GOT3 (cell line): ENCODE measurements around the gene ERAL1.
"Not testable (repeated sequence)": the region's sequence is repeated elsewhere in the genome, so short reads cannot be mapped to it uniquely, and the experiment has no call there.

Experiments
- DNase-seq: peaks from one replicate; lab custom pipeline; 2025; ENCODE audit warnings: mixed read lengths; lab: John Stamatoyannopoulos, UW

The ERAL1 gene

DNA sequence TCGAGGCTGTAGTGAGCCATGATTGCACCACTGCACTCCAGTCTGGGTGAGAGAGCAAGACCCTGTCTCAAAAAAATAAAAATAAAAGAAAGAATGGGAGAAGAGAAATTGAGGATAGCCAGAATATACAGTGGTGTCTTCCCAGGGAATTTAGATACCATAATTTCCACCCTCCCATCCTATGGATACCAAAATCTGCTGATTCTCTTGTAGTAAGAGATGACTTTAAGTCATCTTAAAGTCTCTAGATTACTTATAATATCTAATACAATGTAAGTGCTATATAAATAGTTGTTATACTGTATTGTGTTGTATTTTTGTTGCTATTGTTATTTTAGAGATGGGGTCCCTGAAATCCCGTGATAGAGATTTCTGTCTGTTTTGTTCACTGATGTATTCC lies 1.5 kb upstream of the ERAL1 start:
- no peak for DNase-seq

- no peak for DNase-seq
These were observed 492 bp downstream of the ERAL1 start for GRCh38 chr17:28855336-28855679.

DNA sequence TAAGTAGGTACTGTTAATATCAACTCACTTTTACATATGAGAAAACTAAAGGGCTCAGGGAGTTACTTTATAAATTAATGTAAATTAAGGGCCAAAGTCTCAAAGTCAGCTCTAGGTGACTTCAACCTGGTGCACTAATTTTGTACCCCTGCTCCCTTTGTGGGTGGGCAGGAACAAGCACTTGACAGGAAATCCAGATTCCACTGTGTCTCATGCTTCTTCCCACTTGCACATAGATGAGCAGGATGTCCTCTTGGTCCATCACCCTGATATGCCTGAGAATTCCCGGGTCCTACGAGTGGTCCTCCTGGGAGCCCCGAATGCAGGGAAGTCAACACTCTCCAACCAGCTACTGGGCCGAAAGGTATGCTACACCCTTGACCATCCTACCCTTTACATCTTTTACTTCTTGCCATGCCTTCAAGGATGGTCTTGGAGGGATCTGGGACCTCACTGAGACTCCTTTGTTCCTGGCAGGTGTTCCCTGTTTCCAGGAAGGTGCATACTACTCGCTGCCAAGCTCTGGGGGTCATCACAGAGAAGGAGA lies 1.3 kb downstream of the ERAL1 start:
- DNase-seq: no peak

- no peak for DNase-seq
These were observed 3.3 kb downstream of the ERAL1 start for GRCh38 chr17:28857905-28858800.

- no peak for DNase-seq
These were observed 4.1 kb downstream of the ERAL1 start for GRCh38 chr17:28858801-28859355.

GRCh38 chr17:28860363-28860808 lies 5.6 kb downstream of the ERAL1 start:
- no peak for DNase-seq

DNA sequence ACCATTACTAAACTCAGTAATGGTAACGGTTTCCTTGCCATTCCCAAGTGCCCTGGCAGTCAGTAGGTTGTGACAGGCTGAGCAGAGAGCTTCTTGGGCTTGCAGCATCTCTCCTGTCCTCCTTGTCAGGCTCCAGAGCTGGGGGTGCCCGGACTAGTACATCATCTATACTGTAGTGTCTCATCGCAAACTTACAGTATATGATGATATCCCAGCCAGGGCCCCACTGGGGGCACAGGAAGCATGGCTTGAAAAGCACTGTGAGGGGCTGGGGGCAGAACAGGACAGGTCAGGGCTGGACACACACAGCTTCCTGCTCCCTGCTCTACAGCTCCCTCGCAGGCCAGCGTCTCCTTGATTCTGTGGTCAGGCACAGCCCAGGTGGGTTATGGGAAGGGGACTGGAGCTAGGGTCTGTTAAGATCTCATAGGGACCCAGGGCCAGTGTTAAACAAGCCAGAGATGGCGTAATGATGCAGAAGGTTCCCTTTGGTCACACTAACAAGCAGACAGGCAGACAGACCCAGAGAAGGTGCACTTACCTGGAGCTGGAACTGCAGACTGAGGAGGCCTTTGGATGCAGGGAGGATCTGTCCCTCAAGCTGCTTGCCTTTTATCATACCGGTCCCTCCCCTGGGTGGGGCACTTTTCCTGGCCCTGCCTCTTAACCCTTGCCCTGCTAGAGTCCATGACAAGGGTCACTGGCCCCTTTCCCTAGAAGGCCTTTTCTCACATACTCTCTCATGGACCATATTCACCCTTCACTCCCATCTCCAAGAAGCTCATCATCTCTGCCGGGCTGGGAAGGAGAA lies 6.8 kb downstream of the ERAL1 start:
- no peak for DNase-seq

DNA sequence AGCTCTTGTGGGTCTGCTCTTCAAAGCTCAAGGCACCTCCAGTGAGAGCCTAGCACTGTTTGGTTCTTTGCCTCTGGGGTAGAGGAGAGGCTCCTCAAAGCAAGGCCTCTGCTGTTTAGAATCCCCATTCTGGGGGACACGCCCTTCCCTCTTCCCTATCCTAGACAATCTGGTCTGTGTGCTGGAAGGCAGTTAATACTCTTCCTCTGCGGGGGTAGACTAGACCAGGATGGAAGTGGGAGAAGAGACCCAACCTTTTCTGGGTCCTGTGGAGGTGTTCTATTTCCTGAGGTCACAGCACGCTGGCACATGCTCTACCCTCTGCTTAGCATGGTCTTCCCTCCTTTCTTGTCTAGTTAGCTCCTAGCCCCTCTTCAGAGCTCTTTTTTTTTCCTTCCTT lies 7.7 kb downstream of the ERAL1 start:
- no peak for DNase-seq

DNA sequence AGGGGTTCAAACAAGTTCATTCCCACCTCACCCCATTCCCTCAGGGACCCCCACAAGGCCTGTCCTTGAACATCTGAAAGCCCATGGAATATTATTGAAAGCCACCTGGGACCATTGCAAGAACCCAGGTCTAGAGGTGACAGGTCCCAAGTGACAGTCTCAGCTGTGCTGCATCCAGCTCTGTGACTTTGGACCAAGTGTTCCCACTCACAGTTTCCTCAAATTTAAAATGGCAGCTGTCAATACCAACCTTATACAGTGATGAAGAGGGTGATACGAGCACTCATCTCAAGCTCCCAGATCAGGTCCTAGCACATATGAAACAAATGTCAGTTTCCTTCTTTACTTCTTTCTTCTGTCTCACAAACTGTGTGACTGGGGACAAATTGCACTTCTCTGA lies 9.1 kb downstream of the ERAL1 start:
- DNase-seq: no peak

- DNase-seq: no peak
These were observed 10.4 kb downstream of the ERAL1 start for GRCh38 chr17:28864991-28865849.

DNA sequence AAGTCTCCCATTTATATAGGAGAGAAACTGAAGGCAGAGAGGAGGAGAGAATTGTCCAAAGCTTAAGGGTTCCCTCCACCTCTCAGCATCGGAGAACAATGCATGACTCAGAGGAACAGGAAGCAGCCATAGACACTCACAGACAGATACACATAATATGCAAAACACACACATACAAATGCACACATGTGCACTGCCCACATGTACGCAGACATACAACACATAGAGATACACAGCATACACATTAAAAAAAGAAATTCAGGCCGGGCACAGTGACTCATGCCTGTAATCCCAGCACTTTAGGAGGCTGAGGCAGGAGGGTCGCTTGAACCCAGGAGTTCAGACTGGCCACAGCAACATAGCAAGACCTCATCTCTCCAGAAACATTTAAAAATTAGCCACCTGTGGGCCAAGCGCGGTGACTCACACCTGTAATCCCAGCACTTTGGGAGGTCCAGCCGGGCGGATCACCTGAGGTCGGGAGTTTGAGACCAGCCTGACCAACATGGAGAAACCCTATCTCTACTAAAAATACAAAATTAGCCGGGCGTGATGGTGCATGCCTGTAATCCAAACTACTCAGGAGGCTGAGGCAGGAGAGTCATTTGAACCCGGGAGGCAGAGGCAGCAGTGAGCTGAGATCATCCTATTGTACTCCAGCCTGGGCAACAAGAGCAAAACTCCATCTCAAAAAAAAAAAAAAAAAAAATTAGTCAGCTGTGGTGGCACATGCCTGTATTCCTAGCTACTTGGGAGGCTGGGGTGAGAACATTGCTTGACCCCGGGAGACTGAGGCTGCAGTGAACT lies 11.3 kb downstream of the ERAL1 start:
- no peak for DNase-seq

DNA sequence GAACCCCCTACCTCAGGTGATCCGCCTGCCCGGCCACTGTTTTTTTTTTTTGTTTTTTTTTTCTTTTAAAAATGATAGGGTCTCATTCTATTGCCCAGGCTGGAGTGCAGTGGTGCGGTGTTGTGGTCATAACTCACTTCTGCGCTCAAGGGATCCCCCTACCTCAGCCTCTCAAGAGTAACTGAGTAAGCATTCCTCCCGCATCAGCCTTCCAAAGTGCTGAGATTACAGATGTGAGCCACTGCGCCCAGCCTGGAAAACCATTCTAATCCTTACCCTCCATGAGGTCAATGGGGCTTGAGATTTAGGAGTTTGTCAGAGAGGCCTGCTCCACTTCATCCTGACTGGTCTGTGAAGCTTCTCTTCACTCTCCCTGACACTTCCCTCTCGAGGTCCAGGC lies 12.5 kb downstream of the ERAL1 start:
- no peak for DNase-seq

- DNase-seq: no peak
These were observed 16.3 kb downstream of the ERAL1 start for GRCh38 chr17:28871056-28871579.

DNA sequence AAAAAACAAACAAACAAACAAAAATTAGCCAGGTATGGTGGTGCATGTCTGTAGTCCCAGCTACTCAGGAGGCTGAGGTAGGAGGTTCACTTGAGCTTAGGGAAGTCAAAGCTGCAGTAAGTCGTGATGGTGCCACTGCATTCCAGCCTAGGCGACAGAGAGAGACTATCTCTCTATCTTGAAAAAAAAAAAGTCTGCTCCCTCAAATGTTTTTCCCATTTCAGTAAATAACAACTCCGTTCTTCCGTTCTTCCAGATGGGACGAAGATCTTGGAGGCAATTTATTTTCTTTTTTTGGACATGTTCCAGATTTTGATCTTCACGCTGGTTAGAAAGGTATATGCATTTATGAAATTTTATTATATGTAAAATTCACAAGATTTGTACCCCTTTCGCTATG lies 19.0 kb downstream of the ERAL1 start:
- DNase-seq: no peak

DNA sequence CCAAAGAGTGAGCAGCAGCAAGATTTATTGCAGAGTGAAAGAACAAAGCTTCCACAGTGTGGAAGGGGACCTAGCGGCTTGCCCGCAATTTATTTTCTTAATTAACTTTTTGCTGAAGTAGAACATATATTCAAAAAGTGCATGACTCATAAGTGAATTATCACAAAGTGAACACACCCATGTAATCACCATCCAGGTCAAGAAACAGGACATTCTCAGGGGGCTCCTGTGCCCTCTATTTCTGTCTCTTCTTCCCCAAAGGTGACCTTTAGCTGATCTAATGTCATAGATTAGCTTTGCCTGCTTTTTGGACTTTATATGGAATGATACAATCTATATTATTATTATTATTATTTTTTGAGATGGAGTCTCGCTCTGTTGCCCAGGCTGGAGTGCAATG lies 19.9 kb downstream of the ERAL1 start:
- DNase-seq: no peak

GRCh38 chr17:28875848-28876550 lies 21.2 kb downstream of the ERAL1 start:
- no peak for DNase-seq

DNA sequence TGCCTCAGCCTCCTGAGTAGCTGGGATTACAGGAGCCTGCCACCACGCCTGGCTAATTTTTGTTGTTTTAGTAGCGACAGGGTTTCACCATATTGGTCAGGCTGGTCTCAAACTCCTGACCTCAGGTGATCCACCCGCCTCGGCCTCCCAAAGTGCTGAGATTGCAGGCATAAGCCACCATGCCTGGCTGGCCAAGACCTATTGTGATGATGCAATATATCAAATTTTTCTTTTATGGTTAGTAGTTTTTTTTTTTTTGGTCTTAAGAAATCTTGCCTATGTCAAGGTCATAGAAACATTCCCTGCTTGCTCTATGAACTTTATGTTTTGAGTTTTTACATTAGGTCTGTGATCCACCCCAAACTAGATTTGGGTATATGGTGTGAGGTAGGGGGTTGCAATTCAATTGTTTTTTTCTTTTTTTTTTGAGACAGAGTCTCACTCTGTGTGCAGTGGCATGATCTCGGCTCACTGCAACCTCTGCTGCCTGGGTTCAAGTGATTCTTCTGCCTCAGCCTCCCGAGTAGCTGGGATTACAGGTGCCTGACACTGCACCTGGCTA lies 22.4 kb downstream of the ERAL1 start:
- not testable (repeated sequence) for DNase-seq

- no peak for DNase-seq
These were observed 23.5 kb downstream of the ERAL1 start for GRCh38 chr17:28878158-28878910.

GRCh38 chr17:28878981-28879380 lies 24.2 kb downstream of the ERAL1 start:
- DNase-seq: no peak
